ENCODE data around the gene GPR62.

Gene GPR62

DNA sequence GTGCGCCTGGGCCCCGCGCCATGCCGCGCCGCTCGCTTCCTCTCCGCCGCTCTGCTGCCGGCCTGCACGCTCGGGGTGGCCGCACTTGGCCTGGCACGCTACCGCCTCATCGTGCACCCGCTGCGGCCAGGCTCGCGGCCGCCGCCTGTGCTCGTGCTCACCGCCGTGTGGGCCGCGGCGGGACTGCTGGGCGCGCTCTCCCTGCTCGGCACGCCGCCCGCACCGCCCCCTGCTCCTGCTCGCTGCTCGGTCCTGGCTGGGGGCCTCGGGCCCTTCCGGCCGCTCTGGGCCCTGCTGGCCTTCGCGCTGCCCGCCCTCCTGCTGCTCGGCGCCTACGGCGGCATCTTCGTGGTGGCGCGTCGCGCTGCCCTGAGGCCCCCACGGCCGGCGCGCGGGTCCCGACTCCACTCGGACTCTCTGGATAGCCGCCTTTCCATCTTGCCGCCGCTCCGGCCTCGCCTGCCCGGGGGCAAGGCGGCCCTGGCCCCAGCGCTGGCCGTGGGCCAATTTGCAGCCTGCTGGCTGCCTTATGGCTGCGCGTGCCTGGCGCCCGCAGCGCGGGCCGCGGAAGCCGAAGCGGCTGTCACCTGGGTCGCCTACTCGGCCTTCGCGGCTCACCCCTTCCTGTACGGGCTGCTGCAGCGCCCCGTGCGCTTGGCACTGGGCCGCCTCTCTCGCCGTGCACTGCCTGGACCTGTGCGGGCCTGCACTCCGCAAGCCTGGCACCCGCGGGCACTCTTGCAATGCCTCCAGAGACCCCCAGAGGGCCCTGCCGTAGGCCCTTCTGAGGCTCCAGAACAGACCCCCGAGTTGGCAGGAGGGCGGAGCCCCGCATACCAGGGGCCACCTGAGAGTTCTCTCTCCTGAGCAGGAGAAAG is 951 bp downstream of the GPR62 start:
- DNase-seq (ENCODE audit: low spot score), result peak; percentile 46

- no peak for DNase-seq (ENCODE audit: low spot score)
Observed at GRCh38 chr3:51957520-51958205, 2.5 kb downstream of the GPR62 start.

- DNase-seq (ENCODE audit: low spot score), result no peak
Observed at GRCh38 chr3:51958603-51959521, 3.7 kb downstream of the GPR62 start.

DNA sequence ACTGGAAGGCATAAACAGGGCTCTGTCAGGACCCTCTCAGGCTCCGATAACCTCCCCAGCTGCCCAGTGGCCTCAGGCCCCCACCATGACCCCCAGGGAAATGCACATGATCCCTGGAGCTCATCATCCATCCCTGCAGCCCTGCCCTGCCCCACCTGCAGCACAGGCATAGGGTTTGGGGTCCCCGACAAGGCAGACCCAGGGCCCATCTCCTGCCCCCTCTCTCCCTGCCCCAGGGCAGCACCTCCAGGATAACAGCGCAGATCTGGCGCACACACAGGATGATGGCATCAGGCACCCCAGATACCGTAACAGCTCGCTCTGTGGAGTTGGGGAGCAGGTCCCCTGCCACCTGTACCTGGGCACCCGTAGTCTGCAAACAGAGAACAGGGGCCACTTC is 4.5 kb downstream of the GPR62 start:
- DNase-seq (ENCODE audit: low spot score), result no peak

- no peak for DNase-seq (ENCODE audit: low spot score)
Observed at GRCh38 chr3:51960386-51960785, 5.2 kb downstream of the GPR62 start.

- DNase-seq (ENCODE audit: low spot score), result no peak
Observed at GRCh38 chr3:51961011-51961410, 5.8 kb downstream of the GPR62 start.

GRCh38 chr3:51961602-51962569 is 6.7 kb downstream of the GPR62 start:
- DNase-seq (ENCODE audit: low spot score), result no peak

DNA sequence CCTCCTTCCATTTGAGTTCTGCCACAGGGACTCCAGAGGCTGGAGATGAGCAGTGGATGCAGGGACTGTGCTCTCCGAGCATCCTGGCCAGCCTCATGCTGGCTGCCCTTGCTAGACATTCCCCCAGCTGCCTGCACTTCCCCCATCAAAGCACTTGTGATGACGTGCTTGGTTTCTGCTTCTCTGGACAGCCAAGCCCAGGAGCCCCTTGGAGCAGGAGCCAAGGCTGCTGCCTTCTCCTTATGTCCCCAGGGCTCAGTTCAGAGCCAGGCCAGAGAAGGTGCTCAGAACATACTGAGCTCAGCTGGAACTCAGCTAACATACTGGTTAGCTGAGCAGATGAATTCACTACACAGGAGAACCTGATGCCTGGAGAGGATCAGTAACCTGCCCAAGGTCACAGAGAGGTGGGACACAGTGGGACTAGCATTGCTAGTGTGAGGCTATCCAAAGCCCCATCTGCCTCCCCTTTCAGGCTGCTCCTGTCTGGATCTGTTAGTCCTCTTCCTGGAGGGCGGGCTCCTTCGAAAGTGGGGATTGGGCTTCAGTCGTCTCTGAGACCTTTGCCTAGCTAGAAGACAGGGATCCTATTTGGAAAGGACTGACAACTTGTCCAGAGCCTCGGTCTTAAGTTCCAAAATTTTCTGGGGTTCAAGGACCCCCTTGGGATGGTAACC is 7.8 kb downstream of the GPR62 start:
- DNase-seq (ENCODE audit: low spot score), result peak; percentile 48

DNA sequence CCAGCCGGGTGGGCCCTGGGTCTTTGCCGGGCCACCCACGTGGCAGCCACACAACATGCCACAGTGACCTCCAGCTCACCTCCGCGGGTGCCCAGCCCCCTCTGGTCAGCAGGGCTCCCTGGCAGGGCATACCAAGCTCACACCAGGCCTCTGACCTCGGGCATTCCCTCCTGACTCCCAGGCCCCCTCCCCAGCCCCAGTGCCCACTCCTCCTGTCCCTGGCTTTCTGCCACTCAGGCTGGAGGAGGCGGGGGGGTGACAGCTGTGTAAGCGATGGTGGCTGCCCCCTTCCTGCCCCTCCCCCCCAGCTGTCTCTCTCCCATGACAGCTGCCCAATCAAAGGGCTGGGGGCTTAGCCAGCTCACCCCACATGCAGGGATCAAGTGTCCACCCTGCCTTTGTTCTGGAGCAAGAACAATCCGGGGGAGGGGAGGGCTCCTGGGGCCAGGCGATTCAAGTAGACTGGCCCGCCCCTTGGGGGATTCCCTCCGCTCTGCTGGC is 8.8 kb downstream of the GPR62 start:
- DNase-seq (ENCODE audit: low spot score), result peak; percentile 37

GRCh38 chr3:51964521-51964920 is 9.3 kb downstream of the GPR62 start:
- no peak for DNase-seq (ENCODE audit: low spot score)

- peak; percentile 90 for DNase-seq (ENCODE audit: low spot score)
Observed at GRCh38 chr3:51966016-51966415, 10.8 kb downstream of the GPR62 start.

- no peak for DNase-seq (ENCODE audit: low spot score)
Observed at GRCh38 chr3:51966486-51966885, 11.3 kb downstream of the GPR62 start.

GRCh38 chr3:51966922-51967383 is 11.8 kb downstream of the GPR62 start:
- DNase-seq (ENCODE audit: low spot score), result no peak

DNA sequence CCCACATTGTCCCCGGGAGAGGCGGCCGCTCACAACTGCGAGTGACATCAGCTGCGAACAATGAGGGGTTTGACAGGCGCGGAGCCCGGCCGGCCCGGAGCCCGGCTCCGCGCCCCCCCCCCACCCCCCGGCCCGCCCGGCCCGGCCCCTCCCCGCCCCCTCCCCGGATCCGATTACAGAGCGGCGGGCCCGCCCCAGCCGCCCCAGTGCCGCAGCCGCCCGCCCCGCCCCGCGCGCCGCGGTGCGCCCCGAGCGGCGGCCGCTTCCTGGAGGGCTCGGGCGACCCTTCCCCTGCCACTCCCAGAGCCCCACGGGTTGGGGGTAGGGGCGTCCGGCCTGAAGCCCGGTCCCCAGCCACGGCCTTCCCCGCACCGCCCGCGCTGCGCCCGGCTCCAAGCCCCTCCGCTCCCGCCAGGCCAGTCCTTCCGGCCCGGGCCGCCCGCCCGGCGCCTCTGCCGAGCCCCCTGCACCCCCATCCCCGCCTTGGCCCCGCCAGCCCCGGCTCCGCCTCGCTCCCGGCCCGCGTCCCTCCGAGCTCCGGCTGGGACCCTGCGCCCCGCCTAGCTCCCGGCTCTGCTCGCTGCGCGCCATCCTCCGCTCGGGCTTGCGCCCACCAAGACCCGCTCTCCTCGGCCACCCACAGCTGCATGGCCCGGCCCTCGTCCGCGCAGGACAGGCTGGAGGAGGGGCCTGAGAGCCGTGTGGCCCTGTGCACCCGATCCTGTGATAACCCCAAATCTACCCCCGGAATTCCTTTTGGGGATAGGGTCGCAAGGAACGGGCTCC is 12.4 kb downstream of the GPR62 start, which contains the start of gene PCBP4:
TSS of gene PCBP4 (minus strand) at position 71 of the 786 bp plus-strand sequence. CDS start 6,214 bp downstream, outside the sequence.
- DNase-seq (ENCODE audit: low spot score), result peak; percentile 74

DNA sequence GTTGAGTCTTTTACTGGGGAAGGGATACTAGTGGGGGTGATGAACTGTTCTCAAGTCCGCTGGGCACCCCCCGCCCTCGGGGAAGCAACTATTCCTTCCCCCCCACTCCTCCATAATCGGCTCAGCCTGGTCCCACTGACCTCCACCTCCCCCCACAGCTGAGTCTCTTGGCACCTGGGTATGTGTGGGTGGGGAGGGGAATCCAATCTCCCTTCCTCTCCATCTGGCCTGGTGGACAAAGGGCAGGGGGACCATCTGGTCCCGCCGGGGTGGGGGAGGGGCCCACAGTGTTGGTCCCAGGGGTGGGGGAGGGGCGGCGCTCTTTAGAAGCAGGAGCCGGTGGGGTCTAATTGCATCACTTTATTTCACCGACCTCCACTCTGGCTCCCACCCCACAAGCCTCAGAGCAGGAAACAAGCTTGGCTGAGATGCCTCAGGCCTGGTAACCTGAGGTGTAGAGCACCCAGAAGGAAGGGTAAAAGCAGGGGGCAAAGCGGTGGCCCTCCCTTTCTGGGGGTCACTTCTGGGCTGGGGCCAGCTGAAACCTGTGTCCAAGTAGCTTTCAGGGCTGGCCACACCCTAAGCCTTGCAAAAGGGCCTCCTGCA is 13.1 kb downstream of the GPR62 start:
- no peak for DNase-seq (ENCODE audit: low spot score)

DNA sequence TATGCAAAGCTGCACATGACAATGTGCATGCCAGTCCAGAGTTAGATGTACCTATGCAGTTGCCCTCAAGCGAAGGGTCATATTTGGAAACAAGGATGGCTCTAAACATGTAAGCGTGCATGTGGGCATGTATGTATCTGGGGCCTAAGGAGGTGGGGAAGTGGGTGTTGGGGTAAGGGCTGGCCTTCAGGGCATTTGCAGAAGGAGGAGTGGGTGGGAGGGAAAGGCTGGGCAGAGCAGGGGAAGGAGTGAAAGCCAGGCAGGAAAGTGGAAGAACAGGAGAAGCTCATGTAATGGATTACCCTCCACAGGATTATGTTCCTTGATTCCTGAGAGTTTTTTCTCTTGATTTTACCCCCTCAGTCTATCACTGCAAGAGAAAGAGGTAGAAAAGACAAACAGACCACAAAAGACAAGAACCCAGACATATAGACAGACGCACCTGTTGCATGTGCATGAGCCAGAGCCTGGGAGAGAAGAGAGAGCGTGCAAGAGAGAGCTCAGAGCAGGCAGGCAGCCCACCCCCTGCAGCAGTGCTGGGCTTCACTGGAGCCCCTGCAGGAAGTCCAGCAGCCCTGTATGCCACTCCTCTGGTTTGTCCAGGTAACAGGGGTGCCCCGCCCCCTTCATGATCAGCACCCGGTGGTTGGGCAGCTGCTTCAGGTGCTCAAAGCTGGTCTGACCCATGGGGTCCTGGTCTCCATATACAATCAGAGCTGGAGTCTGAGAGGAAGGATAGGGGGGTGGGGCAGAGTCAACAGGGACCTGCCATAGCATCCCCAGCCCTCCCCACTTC is 13.9 kb downstream of the GPR62 start:
- DNase-seq (ENCODE audit: low spot score), result no peak

DNA sequence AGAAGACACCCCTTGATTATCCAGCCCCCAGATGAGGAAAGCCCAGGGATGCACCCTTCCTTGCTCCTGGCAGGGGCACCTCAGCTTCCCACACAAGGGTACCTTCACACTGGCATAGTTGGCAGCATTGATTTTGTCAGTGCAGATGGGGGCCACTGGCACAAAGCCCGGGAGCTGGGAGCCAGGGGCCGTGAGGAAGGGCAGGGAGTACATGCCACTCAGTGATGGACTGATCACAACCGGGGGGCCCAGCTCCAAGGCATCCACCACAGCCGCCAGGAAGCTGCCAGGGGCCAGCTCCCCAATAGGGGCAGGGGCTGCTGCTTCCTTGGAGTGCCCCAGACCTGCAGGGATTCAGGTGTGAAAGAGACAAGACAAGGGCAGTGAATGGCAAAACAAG is 14.7 kb downstream of the GPR62 start:
- DNase-seq (ENCODE audit: low spot score), result no peak
